Erythroblast (primary cell): ENCODE data around the gene NATD1.

Experiments
- GATA1 ChIP-seq: IDR thresholded peaks from 2 replicates; pipeline ENCODE4 v1.6.1; 2011; ENCODE audit warnings: low read depth, mild to moderate bottlenecking, control low read depth, low read length, moderate library complexity
- POLR2A ChIP-seq: IDR thresholded peaks from 2 replicates; pipeline ENCODE4 v1.6.1; 2011; ENCODE audit warnings: mild to moderate bottlenecking, low read length

GRCh38 chr17:21293831-21294210, 40.6 kb upstream of the NATD1 start:
- no peak for TF ChIP-seq POLR2A
- no peak for TF ChIP-seq GATA1
